Measurements from ENCODE around the gene ZNF214.

DNA sequence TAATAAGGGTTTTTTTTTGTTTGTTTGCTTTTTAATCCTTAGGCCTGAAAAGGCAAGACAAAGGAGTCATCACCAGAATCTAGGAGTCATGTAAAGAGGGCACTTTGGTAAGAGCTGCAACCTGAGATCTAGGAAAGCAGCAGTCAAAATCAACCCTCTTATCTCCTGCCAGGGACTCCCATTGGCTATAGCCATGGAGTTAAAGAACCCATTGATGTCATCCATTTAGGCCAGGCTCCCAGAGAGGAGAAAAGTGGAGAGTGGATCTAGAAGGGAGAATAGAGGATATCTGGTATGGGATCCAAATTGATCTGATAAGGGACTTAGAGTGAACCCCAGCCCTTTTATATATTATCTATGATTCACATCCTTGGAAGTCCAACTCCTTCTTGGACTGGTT, 58.0 kb downstream of the ZNF214 start:
- TF ChIP-seq YY1 (IDR thresholded peaks at IDR 0.05; ENCODE audit: insufficient read depth, insufficient read length), result no peak
- TF ChIP-seq ZNF274 (IDR thresholded peaks at IDR 0.05; ENCODE audit: low read depth, low read length), result no peak

Data from NT2/D1 (cell line).